Stimulated activated CD4-positive, alpha-beta T cell treated with anti-CD3 and anti-CD28 coated beads, TNF-alpha, amount 100 ng/mL, for 48 hours (primary cell): ENCODE data around the gene OAS3.
"Not testable (repeated sequence)": the region's sequence is repeated elsewhere in the genome, so short reads cannot be mapped to it uniquely, and the experiment has no call there.

ENCODE experiments used
- DNase-seq, 3 donors: peaks; one replicate each; pipeline ENCODE4 v3.0.0-alpha.2; 2020; ENCODE audit warnings: low read depth in 3 of 3

OAS3 gene

DNA sequence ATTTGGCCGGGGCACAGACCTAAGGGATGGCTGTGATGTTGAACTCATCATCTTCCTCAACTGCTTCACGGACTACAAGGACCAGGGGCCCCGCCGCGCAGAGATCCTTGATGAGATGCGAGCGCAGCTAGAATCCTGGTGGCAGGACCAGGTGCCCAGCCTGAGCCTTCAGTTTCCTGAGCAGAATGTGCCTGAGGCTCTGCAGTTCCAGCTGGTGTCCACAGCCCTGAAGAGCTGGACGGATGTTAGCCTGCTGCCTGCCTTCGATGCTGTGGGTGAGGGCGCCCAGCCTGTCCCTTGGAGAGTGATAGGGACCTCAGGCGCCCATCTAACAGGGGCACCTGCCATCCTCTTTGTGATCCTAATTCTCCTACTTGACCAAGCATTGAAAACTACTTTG, 12.4 kb downstream of the OAS3 start:
- DNase-seq: no peak

DNA sequence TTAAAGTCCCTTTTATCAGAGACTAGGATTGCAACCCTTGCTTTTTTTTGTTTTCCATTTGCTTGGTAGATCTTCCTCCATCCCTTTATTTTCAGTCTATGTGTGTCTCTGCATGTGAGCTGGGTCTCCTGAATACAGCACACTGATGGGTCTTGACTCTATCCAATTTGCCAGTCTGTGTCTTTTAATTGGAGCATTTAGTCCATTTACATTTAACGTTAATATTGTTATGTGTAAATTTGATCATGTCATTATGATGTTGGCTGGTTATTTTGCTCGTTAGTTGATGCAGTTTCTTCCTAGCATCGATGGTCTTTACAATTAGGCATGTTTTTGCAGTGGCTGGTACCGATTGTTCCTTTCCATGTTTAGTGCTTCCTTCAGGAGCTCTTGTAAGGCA, 18.9 kb downstream of the OAS3 start:
- DNase-seq: not testable (repeated sequence)

DNA sequence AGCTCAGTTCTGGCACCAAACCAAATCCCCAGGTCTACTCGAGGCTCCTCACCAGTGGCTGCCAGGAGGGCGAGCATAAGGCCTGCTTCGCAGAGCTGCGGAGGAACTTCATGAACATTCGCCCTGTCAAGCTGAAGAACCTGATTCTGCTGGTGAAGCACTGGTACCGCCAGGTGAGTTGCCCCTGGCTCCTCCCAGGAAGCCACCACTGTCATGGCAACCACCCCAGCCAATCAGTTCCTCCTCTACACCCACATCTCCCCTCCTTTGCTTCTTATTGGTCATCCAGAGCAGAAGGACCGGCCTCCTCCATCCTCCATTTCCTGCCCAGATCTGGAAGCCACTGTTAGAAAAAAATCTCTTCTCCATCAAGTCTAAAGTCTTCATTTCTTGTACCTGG, 22.8 kb downstream of the OAS3 start:
- DNase-seq: no peak

DNA sequence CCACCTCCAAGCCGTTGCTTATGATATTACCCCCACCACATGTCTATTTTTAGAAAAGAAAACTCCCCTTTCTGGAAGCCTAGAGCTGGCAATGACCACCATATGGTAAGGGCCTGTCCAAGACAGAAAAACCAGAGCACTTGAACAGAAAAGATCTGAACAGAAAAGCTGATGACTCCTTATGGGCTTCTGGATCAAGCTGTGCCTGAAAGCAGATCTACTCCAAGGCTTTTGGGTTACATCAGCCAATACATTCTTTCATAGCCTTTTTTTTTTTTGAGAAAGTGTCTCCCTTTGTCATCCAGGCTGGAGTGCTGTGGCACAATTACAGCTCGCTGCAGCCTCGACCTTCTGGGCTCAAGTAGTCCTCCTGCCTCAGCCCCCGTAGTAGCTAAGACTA, 23.3 kb downstream of the OAS3 start:
- no peak for DNase-seq

DNA sequence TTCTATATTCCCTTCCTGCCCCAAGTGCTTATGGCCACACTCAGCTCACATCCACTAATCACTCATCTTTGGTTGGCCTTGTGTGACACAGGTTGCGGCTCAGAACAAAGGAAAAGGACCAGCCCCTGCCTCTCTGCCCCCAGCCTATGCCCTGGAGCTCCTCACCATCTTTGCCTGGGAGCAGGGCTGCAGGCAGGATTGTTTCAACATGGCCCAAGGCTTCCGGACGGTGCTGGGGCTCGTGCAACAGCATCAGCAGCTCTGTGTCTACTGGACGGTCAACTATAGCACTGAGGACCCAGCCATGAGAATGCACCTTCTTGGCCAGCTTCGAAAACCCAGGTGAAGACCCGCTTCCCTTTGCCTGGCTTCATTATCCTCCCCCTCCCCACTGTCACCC, 24.3 kb downstream of the OAS3 start:
- DNase-seq: no peak

DNA sequence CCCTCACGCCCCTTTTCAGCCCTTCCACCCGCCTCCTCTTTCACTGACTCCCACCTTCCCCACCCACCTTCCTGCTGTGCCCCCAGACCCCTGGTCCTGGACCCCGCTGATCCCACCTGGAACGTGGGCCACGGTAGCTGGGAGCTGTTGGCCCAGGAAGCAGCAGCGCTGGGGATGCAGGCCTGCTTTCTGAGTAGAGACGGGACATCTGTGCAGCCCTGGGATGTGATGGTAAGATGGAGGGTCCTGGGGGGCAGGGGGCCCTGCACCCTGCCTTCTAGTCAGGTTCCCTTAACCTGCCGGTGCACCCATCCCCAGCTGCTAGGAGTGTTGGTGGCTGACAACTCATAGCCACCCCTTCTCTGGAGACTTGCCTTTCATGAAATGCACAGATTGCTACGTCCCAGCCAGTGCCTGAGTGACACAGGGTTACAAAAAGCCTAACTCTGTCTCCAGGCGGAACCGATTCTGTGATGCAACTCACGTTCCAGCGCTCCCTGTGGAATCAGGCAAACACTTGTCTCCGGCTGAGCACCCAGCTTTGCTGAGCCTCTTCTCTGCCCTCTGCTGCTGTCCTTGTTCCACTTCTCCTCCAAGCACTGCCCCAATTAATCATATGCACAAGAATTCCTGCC, 25.1 kb downstream of the OAS3 start:
- no peak for DNase-seq

DNA sequence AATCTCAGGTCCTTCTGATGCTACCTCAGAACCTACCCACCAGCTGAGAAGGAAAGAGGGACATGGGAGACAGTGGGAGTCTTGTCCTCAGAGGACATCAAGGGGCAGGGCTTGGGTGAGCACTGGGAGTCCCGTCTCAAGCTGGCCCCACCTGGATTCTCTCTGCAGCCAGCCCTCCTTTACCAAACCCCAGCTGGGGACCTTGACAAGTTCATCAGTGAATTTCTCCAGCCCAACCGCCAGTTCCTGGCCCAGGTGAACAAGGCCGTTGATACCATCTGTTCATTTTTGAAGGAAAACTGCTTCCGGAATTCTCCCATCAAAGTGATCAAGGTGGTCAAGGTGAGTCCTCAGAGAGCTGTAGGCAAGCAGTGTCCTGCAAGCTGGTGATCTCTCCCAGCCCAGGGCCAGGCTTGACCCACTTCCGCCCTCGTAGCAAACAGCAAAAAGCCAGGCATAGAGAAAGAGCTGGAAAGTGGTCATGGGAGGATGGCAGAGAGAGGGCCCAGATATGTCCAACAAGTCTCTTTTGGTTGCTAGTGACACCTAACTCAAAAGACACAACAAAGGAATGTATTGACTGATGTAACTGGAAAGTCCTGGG, 25.9 kb downstream of the OAS3 start:
- DNase-seq: no peak

DNA sequence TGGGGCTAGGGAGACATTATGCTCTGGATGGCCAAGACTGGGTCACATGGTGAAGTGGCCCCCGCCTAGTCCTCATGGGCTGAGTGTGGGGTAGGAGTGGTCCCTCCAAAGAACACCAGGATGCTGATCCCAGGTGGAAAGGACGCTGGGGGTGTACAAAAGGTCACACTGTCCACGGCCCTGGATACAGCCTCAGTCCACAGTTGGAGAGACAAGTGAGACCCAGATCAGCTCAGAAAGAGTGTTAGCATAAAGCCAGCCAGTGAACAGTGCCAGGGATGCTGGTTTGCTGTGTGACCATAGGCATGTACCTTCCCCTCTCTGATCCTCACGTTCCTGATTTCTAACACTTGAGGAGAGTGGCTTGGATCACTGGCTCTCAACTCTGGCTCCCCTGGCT, 26.6 kb downstream of the OAS3 start:
- no peak for DNase-seq

DNA sequence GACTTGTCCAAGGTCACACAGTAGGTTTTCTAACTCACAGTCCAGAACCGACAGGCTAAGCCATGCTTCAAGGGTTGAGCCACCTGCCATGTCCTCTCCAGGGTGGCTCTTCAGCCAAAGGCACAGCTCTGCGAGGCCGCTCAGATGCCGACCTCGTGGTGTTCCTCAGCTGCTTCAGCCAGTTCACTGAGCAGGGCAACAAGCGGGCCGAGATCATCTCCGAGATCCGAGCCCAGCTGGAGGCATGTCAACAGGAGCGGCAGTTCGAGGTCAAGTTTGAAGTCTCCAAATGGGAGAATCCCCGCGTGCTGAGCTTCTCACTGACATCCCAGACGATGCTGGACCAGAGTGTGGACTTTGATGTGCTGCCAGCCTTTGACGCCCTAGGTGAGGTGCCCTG, 27.4 kb downstream of the OAS3 start:
- DNase-seq: no peak

DNA sequence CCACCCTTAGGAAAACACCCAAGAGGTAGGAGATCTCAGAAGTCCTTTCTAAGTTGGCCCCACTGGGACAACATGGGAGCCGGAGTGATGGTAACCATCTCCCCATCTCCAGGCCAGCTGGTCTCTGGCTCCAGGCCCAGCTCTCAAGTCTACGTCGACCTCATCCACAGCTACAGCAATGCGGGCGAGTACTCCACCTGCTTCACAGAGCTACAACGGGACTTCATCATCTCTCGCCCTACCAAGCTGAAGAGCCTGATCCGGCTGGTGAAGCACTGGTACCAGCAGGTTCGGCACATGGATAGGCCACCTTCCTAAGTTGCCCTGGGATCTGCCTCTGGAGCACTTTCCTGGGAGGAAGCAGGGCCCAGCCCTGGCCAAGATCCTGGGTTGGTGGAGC, 29.0 kb downstream of the OAS3 start:
- no peak for DNase-seq

DNA sequence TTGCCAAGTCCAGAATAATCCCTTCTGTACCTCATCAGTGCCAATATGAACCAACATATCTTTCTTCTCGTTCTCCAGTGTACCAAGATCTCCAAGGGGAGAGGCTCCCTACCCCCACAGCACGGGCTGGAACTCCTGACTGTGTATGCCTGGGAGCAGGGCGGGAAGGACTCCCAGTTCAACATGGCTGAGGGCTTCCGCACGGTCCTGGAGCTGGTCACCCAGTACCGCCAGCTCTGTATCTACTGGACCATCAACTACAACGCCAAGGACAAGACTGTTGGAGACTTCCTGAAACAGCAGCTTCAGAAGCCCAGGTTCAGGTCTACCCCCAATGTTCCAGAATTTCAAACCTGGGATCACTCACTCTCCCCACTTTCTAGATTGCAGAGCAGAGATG, 29.6 kb downstream of the OAS3 start:
- DNase-seq: no peak

DNA sequence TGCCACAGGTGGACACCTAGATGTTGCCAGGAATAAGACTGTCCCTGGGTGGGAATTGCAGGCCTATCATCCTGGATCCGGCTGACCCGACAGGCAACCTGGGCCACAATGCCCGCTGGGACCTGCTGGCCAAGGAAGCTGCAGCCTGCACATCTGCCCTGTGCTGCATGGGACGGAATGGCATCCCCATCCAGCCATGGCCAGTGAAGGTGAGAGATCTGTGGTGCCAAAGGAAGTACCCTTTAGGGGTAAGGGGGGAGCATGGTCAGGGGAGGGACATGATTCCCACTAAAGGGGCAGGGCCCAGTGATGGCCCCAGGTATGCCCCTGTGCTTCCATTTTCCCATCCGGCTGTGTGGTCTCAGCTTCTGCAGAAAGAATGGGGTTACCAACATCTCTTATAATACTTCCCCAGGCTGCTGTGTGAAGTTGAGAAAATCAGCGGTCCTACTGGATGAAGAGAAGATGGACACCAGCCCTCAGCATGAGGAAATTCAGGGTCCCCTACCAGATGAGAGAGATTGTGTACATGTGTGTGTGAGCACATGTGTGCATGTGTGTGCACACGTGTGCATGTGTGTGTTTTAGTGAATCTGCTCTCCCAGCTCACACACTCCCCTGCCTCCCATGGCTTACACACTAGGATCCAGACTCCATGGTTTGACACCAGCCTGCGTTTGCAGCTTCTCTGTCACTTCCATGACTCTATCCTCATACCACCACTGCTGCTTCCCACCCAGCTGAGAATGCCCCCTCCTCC, 31.5 kb downstream of the OAS3 start:
- DNase-seq: no peak

DNA sequence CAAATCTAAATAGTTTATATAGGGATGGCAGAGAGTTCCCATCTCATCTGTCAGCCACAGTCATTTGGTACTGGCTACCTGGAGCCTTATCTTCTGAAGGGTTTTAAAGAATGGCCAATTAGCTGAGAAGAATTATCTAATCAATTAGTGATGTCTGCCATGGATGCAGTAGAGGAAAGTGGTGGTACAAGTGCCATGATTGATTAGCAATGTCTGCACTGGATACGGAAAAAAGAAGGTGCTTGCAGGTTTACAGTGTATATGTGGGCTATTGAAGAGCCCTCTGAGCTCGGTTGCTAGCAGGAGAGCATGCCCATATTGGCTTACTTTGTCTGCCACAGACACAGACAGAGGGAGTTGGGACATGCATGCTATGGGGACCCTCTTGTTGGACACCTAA, 32.1 kb downstream of the OAS3 start:
- no peak for DNase-seq

DNA sequence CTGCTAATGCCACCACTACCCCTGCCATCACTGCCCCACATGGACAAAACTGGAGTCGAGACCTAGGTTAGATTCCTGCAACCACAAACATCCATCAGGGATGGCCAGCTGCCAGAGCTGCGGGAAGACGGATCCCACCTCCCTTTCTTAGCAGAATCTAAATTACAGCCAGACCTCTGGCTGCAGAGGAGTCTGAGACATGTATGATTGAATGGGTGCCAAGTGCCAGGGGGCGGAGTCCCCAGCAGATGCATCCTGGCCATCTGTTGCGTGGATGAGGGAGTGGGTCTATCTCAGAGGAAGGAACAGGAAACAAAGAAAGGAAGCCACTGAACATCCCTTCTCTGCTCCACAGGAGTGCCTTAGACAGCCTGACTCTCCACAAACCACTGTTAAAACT, 33.0 kb downstream of the OAS3 start:
- no peak for DNase-seq

DNA sequence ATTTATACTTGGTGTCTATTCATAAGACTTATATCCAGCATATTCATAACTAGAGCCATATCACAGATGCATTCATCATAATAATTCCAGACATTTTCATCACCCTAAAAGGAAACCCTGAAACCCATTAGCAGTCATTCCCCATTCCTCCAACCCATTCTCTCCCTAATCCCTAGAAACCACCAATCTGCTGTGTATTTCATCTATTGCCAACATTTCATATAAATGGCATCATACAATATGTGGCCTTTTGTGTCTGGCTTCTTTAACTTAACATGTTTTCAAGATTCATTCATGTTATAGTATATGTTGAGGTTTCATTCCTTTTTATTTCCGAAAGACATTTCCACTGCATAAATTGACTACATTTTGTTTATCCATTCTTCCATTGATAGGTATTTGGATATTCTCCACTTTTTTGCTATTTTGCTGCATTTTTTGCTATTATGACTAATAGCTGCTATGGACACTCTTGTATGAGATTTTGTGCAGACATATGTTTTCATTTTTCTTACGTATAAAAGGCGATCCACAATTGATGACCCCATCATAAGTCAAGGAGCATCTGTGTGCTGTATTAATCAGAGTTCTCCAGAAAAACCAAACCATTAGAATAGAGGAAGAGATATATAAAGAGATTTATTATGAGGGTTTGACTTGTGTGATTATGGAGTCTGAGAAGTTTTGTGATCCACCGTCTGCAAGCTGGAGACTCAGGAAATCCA, 34.9 kb downstream of the OAS3 start:
- no peak for DNase-seq

DNA sequence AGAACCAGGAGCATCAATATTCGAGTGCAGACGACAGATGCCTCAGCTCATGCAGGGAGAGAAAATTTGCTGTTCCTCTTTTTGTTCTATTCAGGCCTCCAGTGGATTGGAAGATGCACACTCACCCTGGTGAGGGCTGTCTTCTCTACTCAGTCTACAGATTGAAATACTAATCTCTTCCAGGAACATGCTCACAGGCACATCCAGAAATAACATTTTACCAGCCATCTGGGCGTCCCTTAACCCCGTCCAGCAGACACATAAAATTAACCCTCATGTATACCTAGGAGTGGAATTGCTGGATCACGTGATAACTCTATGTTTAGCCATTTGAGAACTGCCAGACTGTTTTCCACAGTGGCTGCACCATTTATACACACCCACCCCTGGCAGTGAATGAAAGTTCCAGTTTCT, 35.6 kb downstream of the OAS3 start:
- DNase-seq: no peak

DNA sequence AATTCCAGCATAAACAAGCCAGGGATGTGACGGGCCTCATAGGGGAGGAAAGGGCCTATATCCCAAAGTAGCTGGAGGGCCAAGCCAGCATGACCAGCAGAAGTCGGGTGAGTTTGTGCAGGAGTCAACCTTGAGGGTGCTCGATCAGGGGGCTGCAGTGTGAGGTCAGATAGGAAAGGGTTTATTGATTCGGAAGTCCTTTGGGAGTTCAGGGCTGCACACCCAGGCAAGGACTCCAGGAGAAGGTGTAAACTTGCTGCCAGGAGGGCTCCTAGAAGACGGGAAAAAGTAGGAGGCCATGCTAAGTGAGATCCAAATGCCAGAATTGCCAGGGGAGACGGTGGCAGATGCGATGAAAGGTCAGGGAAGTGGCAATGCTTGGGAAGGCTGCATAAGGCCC, 36.6 kb downstream of the OAS3 start:
- DNase-seq: no peak

DNA sequence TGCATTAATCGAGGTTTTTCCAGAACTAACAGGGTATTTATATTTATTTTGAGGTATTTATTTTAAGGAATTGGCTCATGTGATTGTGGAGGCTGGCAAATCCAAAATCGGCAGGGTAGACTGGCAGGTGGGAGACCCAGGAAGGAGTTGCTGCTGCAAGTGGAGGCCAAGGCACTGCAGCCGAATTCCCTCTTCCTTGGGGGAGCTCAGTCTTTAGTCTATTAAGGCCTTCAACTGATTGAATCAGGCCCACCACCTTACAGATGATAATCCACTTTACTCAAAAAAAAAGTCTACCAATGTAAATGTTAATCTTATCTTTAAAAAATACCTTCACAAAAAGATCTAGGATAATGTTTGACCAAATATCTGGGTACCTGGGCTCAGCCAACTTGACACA, 38.9 kb downstream of the OAS3 start:
- DNase-seq: no peak

DNA sequence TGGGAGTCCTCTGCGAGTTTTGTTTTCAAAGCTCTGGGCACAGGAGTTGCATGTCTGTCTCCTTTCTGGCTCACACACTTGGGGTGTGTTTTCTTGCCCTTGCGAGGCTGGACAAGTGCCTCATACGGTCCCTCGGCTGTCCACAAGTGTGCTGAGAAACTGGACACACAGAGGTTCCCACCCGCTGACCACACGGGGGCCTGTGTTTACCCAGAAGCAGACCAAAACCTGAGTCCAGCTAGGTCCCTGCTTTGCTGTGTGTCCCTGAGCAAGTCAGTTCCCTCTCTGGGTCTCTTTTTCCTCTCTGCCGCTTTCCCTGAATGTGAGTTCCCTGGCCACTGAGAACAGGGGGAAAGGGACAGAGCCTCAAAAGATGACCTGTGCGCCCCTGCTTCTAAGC, 39.4 kb downstream of the OAS3 start:
- no peak for DNase-seq

DNA sequence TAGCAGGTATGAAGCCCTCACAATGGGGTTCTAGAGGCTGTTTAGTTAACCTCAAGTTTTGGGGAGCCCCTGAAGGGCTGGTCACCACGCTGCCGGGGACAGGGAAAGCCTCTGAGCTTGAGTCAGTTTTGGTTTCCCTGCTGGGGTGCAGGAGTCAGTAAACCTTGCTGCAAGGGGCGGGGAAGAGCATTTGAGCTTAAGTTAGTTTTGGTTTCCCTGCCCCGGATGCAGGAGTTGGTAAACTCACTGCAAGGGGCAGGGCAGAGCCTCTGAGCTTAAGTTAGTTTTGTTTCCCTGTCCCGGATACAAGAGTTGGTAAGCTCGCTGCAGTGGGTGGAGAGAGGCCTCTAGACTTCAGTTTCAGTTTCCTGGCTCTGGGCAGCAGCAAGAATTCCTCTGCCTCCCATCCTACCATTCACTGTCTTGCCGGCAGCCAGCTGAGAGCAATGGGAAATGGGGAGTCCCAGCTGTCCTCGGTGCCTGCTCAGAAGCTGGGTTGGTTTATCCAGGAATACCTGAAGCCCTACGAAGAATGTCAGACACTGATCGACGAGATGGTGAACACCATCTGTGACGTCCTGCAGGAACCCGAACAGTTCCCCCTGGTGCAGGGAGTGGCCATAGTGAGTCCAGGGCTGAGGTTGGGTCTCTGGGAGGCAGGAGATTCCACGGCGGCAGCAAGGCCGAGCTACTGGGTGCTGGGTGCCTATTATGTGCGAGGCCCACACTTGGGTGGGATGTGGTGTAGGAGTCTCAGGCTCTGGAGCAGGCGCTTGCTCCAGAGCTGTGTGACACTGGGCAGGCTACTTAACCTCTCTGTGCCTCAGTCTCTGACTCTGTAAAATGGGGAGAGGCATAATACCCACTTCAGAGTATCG, 40.1 kb downstream of the OAS3 start, which contains the start of gene OAS2:
TSS of gene OAS2 (plus strand) at position 357 of the 878 bp plus-strand sequence. CDS start at position 447, 90 bp downstream.
- DNase-seq: peak; percentile 47 to 76 (median 56)

DNA sequence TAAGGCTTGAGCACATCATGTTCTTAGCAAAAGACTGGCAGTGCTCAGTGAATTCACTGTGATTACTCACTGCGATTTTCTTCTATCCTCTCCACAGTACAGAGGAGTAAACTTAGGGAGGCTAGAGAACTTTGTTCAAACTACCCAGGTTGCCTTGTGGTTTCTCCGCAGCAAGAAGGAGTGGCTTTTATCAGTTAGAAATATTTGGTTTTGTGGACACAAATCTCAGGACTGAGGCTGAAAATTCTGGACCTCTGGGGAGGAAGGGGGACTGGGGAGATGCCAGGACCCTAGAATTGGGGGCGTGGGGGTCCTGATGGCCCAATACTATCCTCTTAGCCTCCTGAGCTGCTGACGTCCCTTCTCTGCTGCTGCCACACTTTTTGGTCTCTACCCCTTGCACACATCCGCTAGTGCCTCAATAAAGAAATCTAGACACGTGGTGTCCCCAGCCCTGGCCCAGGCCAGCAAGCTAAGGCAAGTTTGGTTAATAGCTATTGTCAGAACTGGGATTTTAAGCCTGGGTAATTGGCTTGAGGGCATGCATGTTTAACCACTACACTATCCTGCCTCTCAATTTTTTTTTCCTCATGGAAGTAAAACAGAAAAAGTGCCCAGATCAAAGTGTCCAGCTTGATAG, 40.9 kb downstream of the OAS3 start:
- DNase-seq: peak in 2 of 3 donors; percentile 9 to 32
